Activated CD4-positive, alpha-beta T cell treated with anti-CD3 and anti-CD28 coated beads, Interleukin-10, Interleukin-2, amounts not matched to agents 100 ng/mL and 50 ng/mL, durations not matched to agents 16 hours and 8 hours (primary cell): ENCODE data around the gene EFEMP2.

Source experiments
- DNase-seq: peaks from one replicate; pipeline ENCODE4 v3.0.0-alpha.2; 2020

The EFEMP2 gene

GRCh38 chr11:65817835-65818680 is 54.5 kb downstream of the EFEMP2 start:
- DNase-seq = peak; percentile 94

GRCh38 chr11:65817312-65817834 is 55.2 kb downstream of the EFEMP2 start:
- no peak for DNase-seq

GRCh38 chr11:65816696-65817095 is 55.9 kb downstream of the EFEMP2 start:
- DNase-seq = no peak
